Activated B cell treated with CpG ODN at 0.5 μM for 24 hours (primary cell): Measurements from ENCODE around the gene SSBP1. TPM values are rescaled to one million over a fixed set of nuclear protein-coding genes. Genes with fewer than 3 reads are reported as not detected.
"Not testable (repeated sequence)": the region's sequence is repeated elsewhere in the genome, so short reads cannot be mapped to it uniquely, and the experiment has no call there.

Experiments used
- ATAC-seq: fragments of 200-7000 bp; cut with Tn5 transposase; one replicate; pipeline ENCODE4 v1.10.0; 2021; ENCODE audit warnings: low read depth, mild to moderate bottlenecking, moderate library complexity
- CTCF ChIA-PET: fragments of 350-600 bp; sonication (Branson Sonifier 250); formaldehyde crosslinking; loops from one replicate; lab custom pipeline; 2021; ENCODE audit warnings: antibody characterized with exemption; lab: Charles Lee
- POLR2A ChIA-PET: fragments of 350-600 bp; sonication (Branson Sonifier 250); formaldehyde crosslinking; loops from one replicate; lab custom pipeline; 2021; ENCODE audit warnings: antibody characterized with exemption; lab: Charles Lee
- DNase-seq: peaks from one replicate; pipeline ENCODE4 v3.0.0; 2022
- H3K27ac Mint-ChIP-seq: one replicate; pipeline ENCODE4 v1.8.0; 2020; ENCODE audit warnings: mixed read lengths
- H3K27me3 Mint-ChIP-seq: one replicate; pipeline ENCODE4 v1.8.0; 2021; ENCODE audit warnings: mixed read lengths
- H3K36me3 Mint-ChIP-seq: one replicate; pipeline ENCODE4 v1.8.0; 2021; ENCODE audit warnings: low read depth, mixed read lengths
- H3K4me1 Mint-ChIP-seq: one replicate; pipeline ENCODE4 v1.8.0; 2021; ENCODE audit warnings: mixed read lengths
- H3K4me3 Mint-ChIP-seq: one replicate; pipeline ENCODE4 v1.8.0; 2020; ENCODE audit warnings: mild to moderate bottlenecking, mixed read lengths
- H3K9me3 Mint-ChIP-seq: one replicate; pipeline ENCODE4 v1.8.0; 2020; ENCODE audit warnings: mixed read lengths
- intact Hi-C: fragments of 100-400 bp; cut with micrococcal nuclease; formaldehyde crosslinking; loops from one replicate; pipeline ENCODE4 v1.15.1; 2024
- total RNA-seq: library from RNA; stranded (reverse); gene quantifications from 2 replicates; pipeline ENCODE4 v1.2.3, GENCODE V29; 2022
- TF ChIP-seq, protein P1 (sequence below): fragments of 200-600 bp; IDR thresholded peaks from one replicate; pipeline ENCODE4 v1.8.0; 2022; ENCODE audit warnings: antibody characterized with exemption, mild to moderate bottlenecking

Gene SSBP1
- total RNA-seq, 1 donor from 2014 or later: 122 TPM

DNA sequence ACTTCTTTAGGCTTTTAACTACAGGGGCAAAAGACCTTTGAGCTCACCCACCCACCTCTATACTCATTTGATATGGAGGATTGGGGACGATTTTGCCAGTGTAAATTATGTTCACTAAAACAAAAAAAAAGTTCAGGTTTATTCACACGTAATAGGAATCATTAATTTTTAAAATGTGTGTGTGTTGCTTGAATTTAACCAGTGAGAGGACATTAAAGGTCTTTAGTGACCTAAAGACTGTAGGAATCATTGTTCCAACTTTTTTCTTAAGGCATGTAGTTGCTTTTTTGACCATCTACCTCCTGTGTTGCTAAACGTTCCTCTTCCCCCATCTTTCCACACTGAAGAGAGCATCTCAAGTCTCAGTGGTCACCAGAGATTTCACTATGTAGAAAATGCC is 1.1 kb downstream of the SSBP1 start:
- Mint-ChIP-seq H3K9me3 (no peaks in the 10 kb centered on the region), H3K4me3 (peak overlapping the region; percentile 99), H3K27ac (peak overlapping the region; percentile 19), H3K27me3 (no peaks in the 10 kb centered on the region), H3K36me3 (peaks cover 55% of the 10 kb centered on the region), H3K4me1 (peaks cover 40% of the 10 kb centered on the region)
- TF ChIP-seq, protein P1, sequence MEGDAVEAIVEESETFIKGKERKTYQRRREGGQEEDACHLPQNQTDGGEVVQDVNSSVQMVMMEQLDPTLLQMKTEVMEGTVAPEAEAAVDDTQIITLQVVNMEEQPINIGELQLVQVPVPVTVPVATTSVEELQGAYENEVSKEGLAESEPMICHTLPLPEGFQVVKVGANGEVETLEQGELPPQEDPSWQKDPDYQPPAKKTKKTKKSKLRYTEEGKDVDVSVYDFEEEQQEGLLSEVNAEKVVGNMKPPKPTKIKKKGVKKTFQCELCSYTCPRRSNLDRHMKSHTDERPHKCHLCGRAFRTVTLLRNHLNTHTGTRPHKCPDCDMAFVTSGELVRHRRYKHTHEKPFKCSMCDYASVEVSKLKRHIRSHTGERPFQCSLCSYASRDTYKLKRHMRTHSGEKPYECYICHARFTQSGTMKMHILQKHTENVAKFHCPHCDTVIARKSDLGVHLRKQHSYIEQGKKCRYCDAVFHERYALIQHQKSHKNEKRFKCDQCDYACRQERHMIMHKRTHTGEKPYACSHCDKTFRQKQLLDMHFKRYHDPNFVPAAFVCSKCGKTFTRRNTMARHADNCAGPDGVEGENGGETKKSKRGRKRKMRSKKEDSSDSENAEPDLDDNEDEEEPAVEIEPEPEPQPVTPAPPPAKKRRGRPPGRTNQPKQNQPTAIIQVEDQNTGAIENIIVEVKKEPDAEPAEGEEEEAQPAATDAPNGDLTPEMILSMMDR: no peak
- no peak for ATAC-seq
- ChIA-PET CTCF (interaction anchor here (2.2 to 6.3 kb wide), 2 partner anchors 85 to 90 kb away, joined by 11 to 54 read pairs; no protein-coding TSS in a partner anchor), POLR2A (interaction anchor here (1.7 to 3.5 kb wide), 3 partner anchors 38 to 188 kb away, joined by 8 to 56 read pairs (median 11); partner anchors contain the start of genes AGK and DENND11)
- intact Hi-C loops: loop anchor here (2.0 kb wide), 1 partner anchor 1260 kb away; the partner anchor contains the start of gene MKRN1
- DNase-seq: no peak

GRCh38 chr7:141742229-141742628 is 4.1 kb downstream of the SSBP1 start:
- Mint-ChIP-seq H3K4me1 (peaks cover 36% of the 10 kb centered on the region), H3K9me3 (no peaks in the 10 kb centered on the region), H3K36me3 (peaks cover 77% of the 10 kb centered on the region), H3K27me3 (no peaks in the 10 kb centered on the region), H3K4me3 (no peak overlapping the region), H3K27ac (no peak overlapping the region)
- POLR2A ChIA-PET: no interaction called here
- ATAC-seq (no peak), DNase-seq (no peak)
- TF ChIP-seq, protein P1: no peak
- CTCF ChIA-PET: no interaction called here
- intact Hi-C loops: no loop called here

DNA sequence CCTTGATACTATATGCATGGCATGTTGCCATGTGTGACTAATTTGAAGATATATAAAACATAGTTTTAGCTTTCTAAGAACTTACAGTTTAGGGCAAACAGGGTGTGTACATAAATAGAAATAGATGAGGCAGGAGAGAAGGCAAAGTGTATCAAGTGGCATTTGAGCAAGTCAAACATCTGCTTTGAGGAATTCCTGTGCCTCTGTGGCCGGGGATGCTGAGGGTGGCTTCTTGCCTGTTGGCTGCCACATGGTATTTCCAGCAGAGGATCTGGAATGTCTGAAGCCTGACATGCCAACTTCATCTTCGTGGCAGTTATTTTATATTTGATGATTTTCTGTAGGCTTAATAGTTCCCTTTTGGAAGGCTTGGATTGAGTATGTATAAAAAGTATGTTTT is 6.0 kb downstream of the SSBP1 start:
- CTCF ChIA-PET: no interaction called here
- no peak for ATAC-seq
- TF ChIP-seq, protein P1: no peak
- Mint-ChIP-seq H3K4me3 (no peak overlapping the region), H3K27me3 (no peaks in the 10 kb centered on the region), H3K9me3 (no peaks in the 10 kb centered on the region), H3K27ac (no peak overlapping the region), H3K36me3 (peaks cover 77% of the 10 kb centered on the region), H3K4me1 (peaks cover 18% of the 10 kb centered on the region)
- no peak for DNase-seq
- POLR2A ChIA-PET: no interaction called here
- intact Hi-C loops: no loop called here

DNA sequence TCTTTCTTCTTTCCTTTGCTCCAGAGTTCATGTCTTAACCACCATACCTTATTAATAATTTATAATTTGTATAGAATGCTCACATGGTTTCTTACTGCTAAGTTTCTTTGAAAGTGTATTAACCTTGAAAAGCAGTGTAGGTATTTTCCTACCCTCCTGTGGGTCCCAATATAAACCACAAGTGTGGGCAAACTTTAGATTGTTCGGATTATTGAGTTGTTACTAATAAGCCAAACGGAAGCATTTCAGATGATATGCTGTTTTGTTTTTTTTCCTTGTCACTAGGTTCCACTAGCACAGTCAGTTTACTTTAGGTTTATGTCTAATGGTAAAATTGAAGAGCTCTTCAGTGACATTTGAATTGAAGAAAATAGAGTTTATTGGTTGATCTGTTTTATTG is 10.2 kb downstream of the SSBP1 start:
- Mint-ChIP-seq H3K27me3 (no peaks in the 10 kb centered on the region), H3K36me3 (peaks cover 83% of the 10 kb centered on the region), H3K4me1 (no peaks in the 10 kb centered on the region), H3K9me3 (peaks cover 21% of the 10 kb centered on the region), H3K4me3 (no peak overlapping the region), H3K27ac (no peak overlapping the region)
- intact Hi-C loops: no loop called here
- ChIA-PET POLR2A (no interaction called here), CTCF (no interaction called here)
- TF ChIP-seq, protein P1: no peak
- ATAC-seq: no peak
- no peak for DNase-seq

- DNase-seq, H3K4me1 Mint-ChIP-seq, intact Hi-C loops, ATAC-seq, H3K27ac Mint-ChIP-seq, H3K4me3 Mint-ChIP-seq, CTCF ChIA-PET, H3K27me3 Mint-ChIP-seq, POLR2A ChIA-PET: not testable (repeated sequence)
- H3K9me3 Mint-ChIP-seq: peaks cover 21% of the 10 kb centered on the region
- peaks cover 87% of the 10 kb centered on the region for H3K36me3 Mint-ChIP-seq
Measured at GRCh38 chr7:141751904-141752303, 13.7 kb downstream of the SSBP1 start.

DNA sequence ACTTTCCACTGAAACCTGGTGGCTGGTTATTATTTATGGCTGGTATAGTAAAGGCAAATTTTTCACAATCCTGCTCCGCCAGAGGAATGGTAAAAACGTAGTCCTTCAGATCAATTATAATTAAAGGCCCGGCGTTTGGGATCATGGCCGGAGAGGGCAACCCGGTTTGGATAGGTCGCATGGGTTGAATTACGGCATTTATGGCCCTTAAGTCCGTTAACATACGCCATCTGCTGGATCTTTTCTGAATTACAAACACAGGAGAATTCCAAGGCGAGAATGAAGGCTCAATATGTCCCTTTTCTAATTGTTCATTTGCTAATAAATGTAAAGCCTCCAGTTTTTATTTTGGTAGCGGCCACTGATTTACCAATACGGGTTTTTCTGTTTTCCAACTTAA is 14.5 kb downstream of the SSBP1 start:
- H3K27ac Mint-ChIP-seq: no peak overlapping the region
- H3K36me3 Mint-ChIP-seq: peaks cover 94% of the 10 kb centered on the region
- intact Hi-C loops: no loop called here
- TF ChIP-seq, protein P1: no peak
- DNase-seq: no peak
- H3K4me3 Mint-ChIP-seq: no peak overlapping the region
- ATAC-seq: no peak
- no peaks in the 10 kb centered on the region for H3K27me3 Mint-ChIP-seq
- ChIA-PET CTCF (no interaction called here), POLR2A (no interaction called here)
- no peaks in the 10 kb centered on the region for H3K4me1 Mint-ChIP-seq
- H3K9me3 Mint-ChIP-seq: peaks cover 21% of the 10 kb centered on the region
